Activated T-cell treated with anti-CD3 and anti-CD28 coated beads, Interleukin-2, amount 50 U/mL, for 24 hours (primary cell): ENCODE data around the gene ABLIM1.

ENCODE experiments used
- DNase-seq: peaks from one replicate; pipeline ENCODE4 v3.0.0-alpha.2; 2020
- H3K27ac Mint-ChIP-seq: 2 replicates; pipeline ENCODE4 v1.8.0; 2020; ENCODE audit warnings: mild to moderate bottlenecking, mixed read lengths
- H3K27me3 Mint-ChIP-seq: 2 replicates; pipeline ENCODE4 v1.8.0; 2020; ENCODE audit warnings: mixed read lengths
- H3K36me3 Mint-ChIP-seq: 2 replicates; pipeline ENCODE4 v1.8.0; 2020; ENCODE audit warnings: low read depth, mixed read lengths
- H3K4me1 Mint-ChIP-seq: 2 replicates; pipeline ENCODE4 v1.8.0; 2020; ENCODE audit warnings: low read depth, mixed read lengths
- H3K4me3 Mint-ChIP-seq: 2 replicates; pipeline ENCODE4 v1.8.0; 2020; ENCODE audit warnings: mild to moderate bottlenecking, moderate library complexity, mixed read lengths
- H3K9me3 Mint-ChIP-seq: 2 replicates; pipeline ENCODE4 v1.8.0; 2020; ENCODE audit warnings: mixed read lengths

ABLIM1 gene

GRCh38 chr10:114646426-114646825 lies 11.6 kb downstream of the ABLIM1 start:
- no peaks in the 10 kb centered on the region for H3K36me3 Mint-ChIP-seq
- no peak for DNase-seq
- H3K27me3 Mint-ChIP-seq: no peaks in the 10 kb centered on the region
- H3K4me1 Mint-ChIP-seq: no peaks in the 10 kb centered on the region
- H3K9me3 Mint-ChIP-seq: no peaks in the 10 kb centered on the region
- no peak overlapping the region for H3K27ac Mint-ChIP-seq
- H3K4me3 Mint-ChIP-seq: no peak overlapping the region

- no peak for DNase-seq
- Mint-ChIP-seq H3K27ac (no peak overlapping the region), H3K9me3 (no peaks in the 10 kb centered on the region), H3K36me3 (no peaks in the 10 kb centered on the region), H3K4me3 (no peak overlapping the region), H3K27me3 (no peaks in the 10 kb centered on the region), H3K4me1 (no peaks in the 10 kb centered on the region)
These were observed 12.4 kb downstream of the ABLIM1 start for GRCh38 chr10:114645706-114646105.

- H3K4me3 Mint-ChIP-seq: no peak overlapping the region
- H3K27me3 Mint-ChIP-seq: no peaks in the 10 kb centered on the region
- DNase-seq: no peak
- H3K9me3 Mint-ChIP-seq: no peaks in the 10 kb centered on the region
- no peak overlapping the region for H3K27ac Mint-ChIP-seq
- H3K36me3 Mint-ChIP-seq: no peaks in the 10 kb centered on the region
- no peaks in the 10 kb centered on the region for H3K4me1 Mint-ChIP-seq
These were observed 14.9 kb downstream of the ABLIM1 start for GRCh38 chr10:114643158-114643557.

GRCh38 chr10:114642729-114643128 lies 15.3 kb downstream of the ABLIM1 start:
- H3K36me3 Mint-ChIP-seq: no peaks in the 10 kb centered on the region
- no peak overlapping the region for H3K4me3 Mint-ChIP-seq
- no peaks in the 10 kb centered on the region for H3K4me1 Mint-ChIP-seq
- H3K27ac Mint-ChIP-seq: no peak overlapping the region
- no peaks in the 10 kb centered on the region for H3K9me3 Mint-ChIP-seq
- H3K27me3 Mint-ChIP-seq: no peaks in the 10 kb centered on the region
- DNase-seq: no peak

- H3K9me3 Mint-ChIP-seq: no peaks in the 10 kb centered on the region
- H3K27ac Mint-ChIP-seq: no peak overlapping the region
- no peak overlapping the region for H3K4me3 Mint-ChIP-seq
- H3K27me3 Mint-ChIP-seq: peaks cover 5% of the 10 kb centered on the region
- no peak for DNase-seq
- H3K4me1 Mint-ChIP-seq: peaks cover 2% of the 10 kb centered on the region
- no peaks in the 10 kb centered on the region for H3K36me3 Mint-ChIP-seq
These were observed 19.1 kb downstream of the ABLIM1 start for GRCh38 chr10:114638821-114639625.

GRCh38 chr10:114635797-114636550 lies 22.1 kb downstream of the ABLIM1 start:
- Mint-ChIP-seq H3K4me3 (no peak overlapping the region), H3K9me3 (no peaks in the 10 kb centered on the region), H3K4me1 (peaks cover 23% of the 10 kb centered on the region), H3K36me3 (no peaks in the 10 kb centered on the region), H3K27me3 (peaks cover 33% of the 10 kb centered on the region), H3K27ac (no peak overlapping the region)
- DNase-seq: no peak

GRCh38 chr10:114635101-114635500 lies 23.0 kb downstream of the ABLIM1 start:
- H3K4me1 Mint-ChIP-seq: peaks cover 25% of the 10 kb centered on the region
- H3K36me3 Mint-ChIP-seq: no peaks in the 10 kb centered on the region
- H3K27me3 Mint-ChIP-seq: peaks cover 42% of the 10 kb centered on the region
- H3K4me3 Mint-ChIP-seq: no peak overlapping the region
- no peaks in the 10 kb centered on the region for H3K9me3 Mint-ChIP-seq
- DNase-seq: no peak
- no peak overlapping the region for H3K27ac Mint-ChIP-seq

- no peak for DNase-seq
- Mint-ChIP-seq H3K4me1 (peaks cover 25% of the 10 kb centered on the region), H3K27ac (no peak overlapping the region), H3K9me3 (no peaks in the 10 kb centered on the region), H3K27me3 (peaks cover 47% of the 10 kb centered on the region), H3K36me3 (no peaks in the 10 kb centered on the region), H3K4me3 (no peak overlapping the region)
These were observed 23.5 kb downstream of the ABLIM1 start for GRCh38 chr10:114634609-114634979.

- no peak for DNase-seq
- no peak overlapping the region for H3K27ac Mint-ChIP-seq
- no peaks in the 10 kb centered on the region for H3K36me3 Mint-ChIP-seq
- no peak overlapping the region for H3K4me3 Mint-ChIP-seq
- H3K9me3 Mint-ChIP-seq: no peaks in the 10 kb centered on the region
- H3K4me1 Mint-ChIP-seq: peaks cover 25% of the 10 kb centered on the region
- H3K27me3 Mint-ChIP-seq: peaks cover 54% of the 10 kb centered on the region
These were observed 25.0 kb downstream of the ABLIM1 start for GRCh38 chr10:114632869-114633715.

- H3K27me3 Mint-ChIP-seq: peaks cover 54% of the 10 kb centered on the region
- H3K4me3 Mint-ChIP-seq: peak overlapping the region; percentile 78
- DNase-seq: peak; percentile 56
- no peaks in the 10 kb centered on the region for H3K9me3 Mint-ChIP-seq
- H3K4me1 Mint-ChIP-seq: peaks cover 25% of the 10 kb centered on the region
- peak overlapping the region; percentile 34 for H3K27ac Mint-ChIP-seq
- H3K36me3 Mint-ChIP-seq: no peaks in the 10 kb centered on the region
These were observed 26.2 kb downstream of the ABLIM1 start for GRCh38 chr10:114631666-114632417.

GRCh38 chr10:114631090-114631665 lies 26.9 kb downstream of the ABLIM1 start:
- Mint-ChIP-seq H3K27me3 (peaks cover 59% of the 10 kb centered on the region), H3K4me3 (peak overlapping the region; percentile 78), H3K9me3 (no peaks in the 10 kb centered on the region), H3K36me3 (no peaks in the 10 kb centered on the region), H3K27ac (no peak overlapping the region), H3K4me1 (peaks cover 25% of the 10 kb centered on the region)
- no peak for DNase-seq

- H3K4me3 Mint-ChIP-seq: no peak overlapping the region
These were observed 28.0 kb downstream of the ABLIM1 start for GRCh38 chr10:114629824-114630730.

More at GRCh38 chr10:114629824-114630730, 28.0 kb downstream of the ABLIM1 start:
- peaks cover 54% of the 10 kb centered on the region for H3K27me3 Mint-ChIP-seq
- no peaks in the 10 kb centered on the region for H3K36me3 Mint-ChIP-seq
- H3K27ac Mint-ChIP-seq: no peak overlapping the region
- no peak for DNase-seq
- no peaks in the 10 kb centered on the region for H3K9me3 Mint-ChIP-seq
- H3K4me1 Mint-ChIP-seq: peaks cover 25% of the 10 kb centered on the region
